ENCODE results near the gene MCM6. TPM values are rescaled to one million over a fixed set of nuclear protein-coding genes. Genes with fewer than 3 reads are reported as not detected.
A peak's percentile ranks its signal among the peaks of the same experiment; 100 is the strongest.

The MCM6 gene
- 1 to 10 TPM in 3 of 4 donors, under 1 TPM in 1; 0.37 to 7.9 (median 3.7) TPM for total RNA-seq

DNA sequence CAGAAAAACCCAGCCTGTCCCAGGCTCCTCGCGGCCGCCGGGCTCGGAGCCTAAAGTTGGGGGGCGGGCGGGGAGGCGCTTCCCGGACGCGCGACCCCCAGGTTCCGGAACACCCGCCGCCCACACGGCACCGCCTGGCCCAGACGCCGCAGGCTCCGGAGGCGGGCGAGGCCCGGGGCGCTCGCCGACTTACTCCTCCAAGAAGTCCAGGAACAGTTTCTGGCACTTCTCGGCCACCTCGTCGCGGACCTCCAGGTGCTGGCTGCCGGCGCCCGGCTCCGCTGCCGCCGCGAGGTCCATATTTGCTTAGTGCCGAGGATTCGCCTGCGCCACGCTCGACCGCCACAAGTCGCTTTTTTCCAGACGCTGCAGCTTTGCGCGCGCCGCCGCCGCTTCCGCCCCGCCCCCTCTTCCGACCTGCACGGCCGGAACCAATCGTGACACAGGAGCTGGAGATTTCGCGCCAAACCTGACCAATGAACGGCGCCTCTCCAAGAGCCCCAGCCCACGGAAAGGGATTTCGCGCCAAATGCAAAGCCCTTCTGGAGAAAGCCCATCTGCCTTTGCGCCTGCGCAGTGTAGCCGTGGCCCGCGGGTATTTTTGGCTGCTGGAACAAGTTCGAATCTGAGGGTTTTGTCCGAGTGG, at the start of gene MCM6:
MCM6 (minus strand) TSS at position 378 of the 646 bp plus-strand sequence; CDS start at position 300, 78 bp downstream.
- Histone ChIP-seq H3K36me3 (no peaks in the 10 kb centered on the region), H3K4me3 (peak within 1 kb of the TSS; percentile 76 to 97 (median 92)), H3K9me3 (no peaks in the 10 kb centered on the region), H3K27ac (peak within 1 kb of the TSS; percentile 87 to 90 (median 88)), H3K27me3 (no peaks in the 10 kb centered on the region), H3K4me1 (peaks cover 0 to 22% (median 9%) of the 10 kb centered on the region in 4 donors)
- intact Hi-C loops (cut with DNase I; ENCODE audit: low total_unique reads) (no loop called here), in situ Hi-C loops (cut with MboI; ENCODE audit: low pct_ligation_motif_present in 1 of 4, low pct_unique_long_range_greater_than_20kb in 1 of 4, low sequenced_read_pairs in 3 of 4) (no loop called here)
- 0 to 3% methylated on average over 7 to 55 of the region's 71 CpGs for WGBS, 2 donors (ENCODE audit: low coverage in 1 of 2)
- DNase-seq, result peak; percentile 98
- TF ChIP-seq POLR2AphosphoS5 (IDR thresholded peaks at IDR 0.05), result peak; percentile 63 to 88 (median 70)
- TF ChIP-seq POLR2A (IDR thresholded peaks at IDR 0.05), result peak; percentile 56
- no peak for TF ChIP-seq EP300 (IDR thresholded peaks at IDR 0.05; ENCODE audit: low read depth)
- TF ChIP-seq CTCF (IDR thresholded peaks at IDR 0.05), result peak in 4 of 5 experiments; percentile 20 to 59 (median 38)

DNA sequence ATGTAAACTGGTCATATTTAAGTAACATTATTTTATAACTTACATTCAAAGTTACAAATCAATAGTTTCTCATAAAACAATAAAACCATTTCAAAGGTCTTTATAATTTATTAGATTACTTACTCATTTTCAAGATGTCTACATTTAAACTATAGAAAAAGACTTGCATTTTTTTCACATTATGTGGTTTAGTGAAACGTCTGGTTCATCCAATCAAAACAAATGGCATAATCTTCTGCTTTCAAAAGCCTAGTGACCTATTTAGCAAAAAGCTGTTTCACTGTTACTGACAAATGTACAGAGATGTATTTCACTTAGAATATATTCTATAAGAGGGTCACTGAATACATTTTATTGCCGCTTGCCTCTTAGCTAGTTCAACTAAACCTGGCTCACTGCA, 49.3 kb upstream of the MCM6 start:
- Histone ChIP-seq H3K27me3 (no peaks in the 10 kb centered on the region), H3K4me3 (no peak overlapping the region), H3K27ac (no peak overlapping the region), H3K4me1 (no peaks in the 10 kb centered on the region), H3K9me3 (no peaks in the 10 kb centered on the region), H3K36me3 (peaks cover 0 to 17% (median 5%) of the 10 kb centered on the region in 4 donors)
- in situ Hi-C loops (cut with MboI; ENCODE audit: low pct_ligation_motif_present in 1 of 4, low pct_unique_long_range_greater_than_20kb in 1 of 4, low sequenced_read_pairs in 3 of 4), result no loop called here
- no peak for DNase-seq
- intact Hi-C loops (cut with DNase I; ENCODE audit: low total_unique reads), result no loop called here
- TF ChIP-seq EP300 (IDR thresholded peaks at IDR 0.05; ENCODE audit: low read depth), result no peak
- no peak for TF ChIP-seq POLR2AphosphoS5 (IDR thresholded peaks at IDR 0.05)
- no peak for TF ChIP-seq POLR2A (IDR thresholded peaks at IDR 0.05)
- TF ChIP-seq CTCF (IDR thresholded peaks at IDR 0.05), result no peak
- 70 to 72% methylated on average over 2 of the region's 2 CpGs for WGBS, 2 donors (ENCODE audit: low coverage in 1 of 2)

DNA sequence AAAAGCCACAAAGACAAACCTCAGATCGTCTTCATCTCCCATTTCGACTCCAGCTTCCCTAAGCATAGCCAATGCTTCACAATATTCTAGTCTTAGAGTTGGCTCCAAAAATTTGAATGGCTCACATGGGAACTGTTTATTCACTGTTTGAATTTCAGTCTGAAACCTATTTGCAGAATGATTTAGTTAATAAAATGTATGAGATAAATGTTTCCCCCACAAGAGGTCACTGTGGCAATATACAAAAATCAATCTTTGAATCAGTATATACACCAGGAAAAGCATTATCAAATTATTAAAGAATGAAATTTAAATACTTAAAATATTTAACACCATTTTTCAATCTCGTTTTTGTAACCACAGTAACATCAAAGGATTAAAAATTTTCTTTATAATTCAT, 40.0 kb upstream of the MCM6 start:
- in situ Hi-C loops (cut with MboI; ENCODE audit: low pct_ligation_motif_present in 1 of 4, low pct_unique_long_range_greater_than_20kb in 1 of 4, low sequenced_read_pairs in 3 of 4), result loop anchor here (5.0 to 10.0 kb wide), 2 partner anchors 466 to 469 kb away; no protein-coding TSS in a partner anchor
- DNase-seq, result no peak
- TF ChIP-seq EP300 (IDR thresholded peaks at IDR 0.05; ENCODE audit: low read depth) (no peak), CTCF (IDR thresholded peaks at IDR 0.05) (peak; percentile 34 to 46 (median 37))

DNA sequence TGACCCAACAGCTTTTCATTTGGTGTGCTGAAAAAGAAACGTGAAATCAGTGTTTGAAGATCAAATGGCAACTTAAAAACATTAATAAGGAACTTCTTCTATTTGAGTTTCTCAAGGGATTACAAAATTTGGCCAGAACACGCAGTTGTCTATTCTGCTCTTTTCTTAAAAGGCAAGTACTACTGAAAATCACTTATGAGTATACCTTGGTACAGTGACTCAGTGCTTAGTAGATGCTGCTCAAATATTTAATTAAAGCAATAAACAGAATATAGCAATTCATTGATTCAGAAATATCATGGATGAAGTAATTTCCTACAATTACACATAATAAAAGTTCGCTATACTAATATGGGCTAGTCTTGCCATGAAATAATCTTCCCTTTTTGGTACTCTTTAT, 38.2 kb upstream of the MCM6 start:
- Histone ChIP-seq H3K36me3 (peaks cover 0 to 23% (median 11%) of the 10 kb centered on the region in 4 donors), H3K4me3 (no peak overlapping the region), H3K27me3 (no peaks in the 10 kb centered on the region), H3K9me3 (no peaks in the 10 kb centered on the region), H3K4me1 (peaks cover 0 to 3% (median 0%) of the 10 kb centered on the region in 4 donors), H3K27ac (no peak overlapping the region)
- DNase-seq, result no peak
- TF ChIP-seq POLR2AphosphoS5 (IDR thresholded peaks at IDR 0.05), result no peak
- TF ChIP-seq EP300 (IDR thresholded peaks at IDR 0.05; ENCODE audit: low read depth), result no peak
- TF ChIP-seq POLR2A (IDR thresholded peaks at IDR 0.05), result no peak
- no peak for TF ChIP-seq CTCF (IDR thresholded peaks at IDR 0.05)
- intact Hi-C loops (cut with DNase I; ENCODE audit: low total_unique reads) (loop anchor here (5.0 kb wide), 1 partner anchor 463 kb away; no protein-coding TSS in a partner anchor), in situ Hi-C loops (cut with MboI; ENCODE audit: low pct_ligation_motif_present in 1 of 4, low pct_unique_long_range_greater_than_20kb in 1 of 4, low sequenced_read_pairs in 3 of 4) (loop anchor here in 3 of 4 donors (10.0 kb wide), 1 partner anchor 470 kb away; no protein-coding TSS in a partner anchor)
- 75 to 76% methylated on average over 3 of the region's 3 CpGs for WGBS, 2 donors (ENCODE audit: low coverage in 1 of 2)

More for the DNA sequence above, 40.0 kb upstream of the MCM6 start:
- Histone ChIP-seq H3K36me3 (peaks cover 0 to 20% (median 5%) of the 10 kb centered on the region in 4 donors), H3K4me3 (no peak overlapping the region), H3K27me3 (no peaks in the 10 kb centered on the region), H3K27ac (no peak overlapping the region), H3K9me3 (no peaks in the 10 kb centered on the region), H3K4me1 (peaks cover 0 to 3% (median 0%) of the 10 kb centered on the region in 4 donors)
- intact Hi-C loops (cut with DNase I; ENCODE audit: low total_unique reads), result no loop called here
- 38 to 50% methylated on average over 1 to 3 of the region's 3 CpGs for WGBS, 2 donors (ENCODE audit: low coverage in 1 of 2)
